NCI-H446 (cell line): ENCODE data around the gene HPN.
"Not testable (repeated sequence)": the region's sequence is repeated elsewhere in the genome, so short reads cannot be mapped to it uniquely, and the experiment has no call there.

Experiments used
- DNase-seq, 2 experiments: peaks; one replicate each; lab custom pipeline; 2025; lab: John Stamatoyannopoulos, UW

HPN gene

DNA sequence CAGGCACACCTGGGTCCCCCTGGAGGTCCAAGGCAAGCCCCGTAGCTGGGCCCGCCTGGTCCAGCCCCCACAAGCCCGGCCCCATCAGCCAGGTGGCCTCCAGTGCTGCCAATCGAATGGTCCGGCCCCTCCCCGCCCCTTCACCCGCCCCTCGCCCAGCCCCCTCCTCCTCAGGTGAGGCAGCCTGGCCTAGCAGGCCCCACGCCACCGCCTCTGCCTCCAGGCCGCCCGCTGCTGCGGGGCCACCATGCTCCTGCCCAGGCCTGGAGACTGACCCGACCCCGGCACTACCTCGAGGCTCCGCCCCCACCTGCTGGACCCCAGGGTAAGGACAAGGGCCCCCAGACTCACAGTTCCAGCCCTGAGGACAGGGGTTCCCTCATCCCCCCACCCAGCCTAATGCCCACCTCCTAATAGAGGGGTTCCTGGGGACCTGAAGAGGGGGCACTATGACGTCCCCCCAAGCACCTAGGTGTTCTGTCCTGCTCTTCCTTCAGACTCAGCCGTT lies at the start of gene HPN:
HPN (plus strand) TSS at position 174 of the 508 bp plus-strand sequence. CDS start 786 bp downstream, outside the sequence.
- no peak for DNase-seq

DNA sequence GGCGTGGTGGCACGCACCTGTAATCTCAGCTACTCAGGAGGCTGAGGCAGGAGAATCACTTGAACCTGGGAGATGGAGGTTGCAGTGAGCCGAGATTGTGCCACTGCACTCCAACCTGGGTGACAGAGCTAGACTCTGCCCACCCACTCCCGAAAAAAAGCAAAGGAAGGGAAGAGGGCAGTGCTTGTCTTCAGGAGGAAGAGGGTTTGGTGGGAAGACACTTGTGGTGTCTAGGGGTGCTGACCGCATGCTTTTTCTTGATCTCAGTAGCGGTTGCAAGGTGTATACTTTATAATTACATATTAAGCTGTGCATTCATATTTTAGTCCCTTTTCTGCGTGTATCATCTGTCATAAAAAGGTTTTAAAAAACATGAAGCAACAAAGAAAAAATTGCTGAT lies 48.9 kb upstream of the HPN start:
- not testable (repeated sequence) for DNase-seq

DNA sequence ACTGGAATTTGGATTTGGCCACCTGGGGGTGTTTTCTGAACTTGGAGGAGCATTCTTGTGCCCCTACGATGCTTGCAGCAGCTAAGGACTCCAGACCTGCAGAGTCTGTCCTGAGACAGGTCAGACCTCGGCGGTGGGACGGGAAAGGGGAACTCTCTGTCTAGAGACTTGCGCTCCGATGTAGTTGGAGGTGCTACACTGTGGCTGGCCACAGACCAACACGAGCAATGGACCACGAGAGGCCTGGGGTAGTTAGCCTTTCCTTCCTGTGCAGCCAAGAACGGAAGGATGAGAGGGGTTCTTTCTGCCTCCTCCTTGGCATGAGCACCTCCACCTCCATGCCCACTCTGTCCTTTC lies 47.3 kb upstream of the HPN start:
- no peak for DNase-seq

DNA sequence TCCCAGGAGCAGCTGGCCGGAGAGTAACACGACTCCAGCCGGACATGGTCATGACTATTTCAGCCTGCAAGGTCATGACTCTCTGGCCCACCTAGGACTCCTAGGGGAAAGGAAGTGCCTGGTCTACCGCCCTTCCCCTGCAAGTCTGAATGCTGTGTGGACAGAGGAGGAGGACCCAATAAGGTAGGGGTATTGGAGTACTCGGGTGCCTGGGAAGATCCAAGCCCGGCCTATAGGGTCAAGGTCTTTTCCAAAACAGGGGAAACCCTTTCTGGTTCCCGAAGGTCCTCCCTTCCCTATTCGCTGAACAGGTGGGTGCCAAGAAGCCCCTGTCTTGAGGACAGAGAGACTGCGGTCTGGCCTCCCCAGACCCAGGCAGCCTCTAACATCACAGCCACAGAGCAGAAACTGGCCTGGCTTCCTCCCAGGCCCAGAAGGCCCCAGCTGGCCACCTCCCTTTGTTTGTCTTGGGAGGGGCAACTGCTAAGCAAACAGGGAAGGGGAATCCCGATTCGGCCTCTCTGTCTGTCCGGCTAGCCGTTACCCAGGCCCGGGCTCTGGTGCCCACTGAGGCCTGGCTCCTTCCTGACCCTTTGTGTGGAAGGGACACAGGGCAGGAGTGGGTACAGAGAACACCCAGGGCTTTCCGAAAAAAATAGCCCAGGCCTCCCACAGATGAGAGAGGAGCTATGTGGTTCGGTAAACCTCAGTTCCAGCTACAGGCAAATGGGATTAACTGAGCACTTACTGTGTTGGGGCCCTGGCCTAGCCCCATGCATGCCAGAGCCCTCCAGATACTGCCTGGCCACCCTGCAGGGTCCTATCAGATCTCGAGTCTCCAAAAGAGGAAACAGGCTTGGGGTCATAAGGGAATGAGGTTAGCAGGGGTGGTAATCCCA lies 46.6 kb upstream of the HPN start:
- no peak for DNase-seq

- no peak for DNase-seq
Measured at GRCh38 chr19:34995551-34995950, 46.0 kb upstream of the HPN start.

DNA sequence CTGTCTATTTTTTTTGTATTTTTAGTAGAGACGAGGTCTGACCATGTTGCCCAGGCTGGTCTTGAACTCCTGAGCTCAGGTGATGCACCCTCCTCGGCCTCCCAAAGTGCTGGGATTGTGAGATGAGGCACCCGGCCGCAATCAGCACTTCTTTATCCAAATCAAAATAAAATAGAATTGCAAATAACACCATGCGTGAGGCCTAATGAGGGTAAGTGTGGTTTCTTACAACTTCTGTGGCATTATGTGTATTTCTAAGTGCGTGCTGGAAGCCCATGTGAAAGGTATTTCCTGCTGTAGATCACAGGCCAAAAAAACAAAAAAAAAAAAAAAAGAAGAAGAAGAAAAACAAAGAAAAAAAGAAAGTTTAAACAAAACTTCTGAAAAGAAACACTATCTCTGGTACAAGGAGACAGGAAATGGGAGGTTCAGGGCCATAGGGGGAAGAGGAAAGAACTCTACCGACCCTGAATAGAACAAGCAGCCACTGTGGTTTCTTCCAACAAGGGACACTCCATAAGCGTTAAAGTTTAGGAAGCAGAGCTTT lies 44.4 kb upstream of the HPN start:
- DNase-seq, result no peak

GRCh38 chr19:34998224-34998623 lies 43.3 kb upstream of the HPN start:
- not testable (repeated sequence) for DNase-seq

- DNase-seq, result no peak
Measured at GRCh38 chr19:34998777-34999497, 42.6 kb upstream of the HPN start.

GRCh38 chr19:34999498-35000337 lies 41.8 kb upstream of the HPN start, which contains the start of gene GRAMD1A:
TSS of gene GRAMD1A (plus strand) at chr19:35000323. CDS start at chr19:35000479, 156 bp downstream.
- DNase-seq, result peak; percentile 29 to 79

GRCh38 chr19:35000338-35000646 lies 41.2 kb upstream of the HPN start:
- DNase-seq, result no peak

- DNase-seq, result no peak
Measured at GRCh38 chr19:35000647-35001501, 40.6 kb upstream of the HPN start.

GRCh38 chr19:35002037-35002535 lies 39.4 kb upstream of the HPN start:
- no peak for DNase-seq

DNA sequence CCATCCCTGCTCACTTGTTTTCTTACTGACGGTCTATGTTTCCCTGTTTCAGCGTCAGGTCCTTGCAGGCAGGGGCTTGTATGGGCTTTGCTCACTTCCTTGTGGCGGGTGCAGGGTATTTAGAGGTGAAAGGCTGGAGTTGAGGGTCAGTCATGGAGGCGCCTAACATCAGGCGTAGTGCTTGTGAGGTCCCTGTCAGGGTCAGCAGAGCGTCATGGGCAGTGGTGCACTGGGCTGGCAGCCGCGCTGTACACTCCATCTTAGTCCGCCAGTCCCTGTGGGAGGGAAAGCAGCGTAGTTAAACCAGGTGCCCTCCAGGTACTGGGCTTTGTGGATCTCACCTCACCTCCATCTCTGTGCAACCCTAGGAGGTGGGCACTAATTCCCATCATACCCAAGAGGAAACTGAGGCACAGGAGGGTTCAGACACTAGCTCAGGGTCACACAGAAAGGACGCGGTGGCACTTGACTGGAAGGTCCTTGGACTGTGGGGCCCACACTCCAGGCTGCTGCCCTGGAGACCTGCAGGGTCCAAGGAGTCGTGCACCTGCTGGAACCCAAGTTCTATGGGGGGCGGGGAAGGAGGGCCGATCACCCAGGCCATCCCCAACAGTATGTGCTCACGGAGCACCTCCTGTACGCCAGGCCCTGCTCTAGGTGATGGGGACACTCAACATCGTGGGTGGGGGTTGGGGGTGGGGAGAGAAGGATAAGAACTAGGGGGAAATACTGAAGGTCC lies 36.8 kb upstream of the HPN start:
- no peak for DNase-seq

DNA sequence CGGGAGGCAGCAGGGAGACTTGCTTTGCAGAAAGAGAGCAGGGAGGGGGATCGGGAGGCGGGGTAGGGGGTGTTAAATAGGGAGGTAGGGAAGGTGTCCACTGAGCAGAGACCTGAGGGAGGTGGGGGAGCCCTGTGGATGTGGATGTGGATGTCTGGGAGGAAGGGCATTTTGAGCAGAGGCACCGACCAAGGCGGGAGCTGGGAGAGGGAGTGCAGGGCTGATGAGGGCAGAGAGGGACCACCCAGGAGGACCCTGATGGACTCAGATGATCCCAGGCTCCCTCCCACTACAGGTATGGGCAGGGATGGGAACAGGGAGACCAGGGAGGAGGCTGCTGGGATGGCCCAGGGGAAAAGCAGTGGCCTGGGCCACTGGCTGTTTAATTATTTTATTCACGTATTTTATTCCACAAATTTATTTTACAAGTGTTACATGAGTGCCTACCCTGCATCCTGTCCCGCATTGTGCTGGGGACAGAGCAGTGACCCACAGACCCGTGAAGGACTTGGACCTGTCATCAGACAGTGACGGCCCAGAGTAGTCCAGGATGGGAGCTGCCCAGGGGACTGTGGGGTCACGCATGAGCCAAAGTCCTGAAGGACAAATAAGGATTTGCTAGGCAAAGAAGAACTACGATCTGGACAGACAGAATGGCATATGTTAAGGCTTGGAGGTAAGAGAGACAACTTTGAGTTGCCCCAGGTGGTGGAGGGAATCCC lies 36.1 kb upstream of the HPN start:
- DNase-seq, result no peak

DNA sequence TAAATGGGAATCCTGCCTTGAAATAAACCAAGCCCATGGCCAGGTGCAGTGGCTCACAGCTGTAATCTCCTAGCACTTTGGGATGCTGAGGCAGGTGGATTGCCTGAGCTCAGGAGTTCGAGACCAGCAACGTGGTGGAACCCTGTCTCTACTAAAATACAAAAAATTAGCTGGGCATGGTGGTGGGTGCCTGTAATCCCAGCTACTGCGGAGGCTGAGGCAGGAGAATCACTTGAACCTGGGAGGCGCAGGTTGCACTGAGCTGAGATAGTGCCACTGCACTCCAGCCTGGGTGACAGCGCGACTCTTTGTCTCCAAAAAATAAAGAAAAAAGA lies 35.5 kb upstream of the HPN start:
- not testable (repeated sequence) for DNase-seq

GRCh38 chr19:35006342-35006998 lies 35.1 kb upstream of the HPN start:
- no peak for DNase-seq

- no peak for DNase-seq
Measured at GRCh38 chr19:35006999-35007365, 34.5 kb upstream of the HPN start.

DNA sequence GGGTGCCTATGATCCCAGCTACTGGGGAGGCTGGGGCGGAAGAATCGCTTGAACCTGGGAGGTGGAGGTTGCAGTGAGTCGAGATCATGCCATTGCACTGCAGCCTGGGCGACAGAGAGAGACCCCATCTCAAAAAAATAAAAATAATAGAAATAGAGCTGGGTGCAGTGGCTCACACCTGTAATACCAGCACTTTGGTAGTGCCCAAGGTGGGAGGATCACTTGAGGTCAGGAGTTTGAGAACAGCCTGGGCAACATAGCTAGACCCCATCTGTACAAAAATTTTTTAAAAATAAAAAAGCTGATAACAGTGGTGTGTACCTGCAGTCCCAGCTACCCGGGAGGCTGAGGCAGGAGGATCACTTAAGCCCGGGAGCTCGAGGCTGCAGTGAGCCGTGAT lies 34.1 kb upstream of the HPN start:
- DNase-seq, result not testable (repeated sequence)

DNA sequence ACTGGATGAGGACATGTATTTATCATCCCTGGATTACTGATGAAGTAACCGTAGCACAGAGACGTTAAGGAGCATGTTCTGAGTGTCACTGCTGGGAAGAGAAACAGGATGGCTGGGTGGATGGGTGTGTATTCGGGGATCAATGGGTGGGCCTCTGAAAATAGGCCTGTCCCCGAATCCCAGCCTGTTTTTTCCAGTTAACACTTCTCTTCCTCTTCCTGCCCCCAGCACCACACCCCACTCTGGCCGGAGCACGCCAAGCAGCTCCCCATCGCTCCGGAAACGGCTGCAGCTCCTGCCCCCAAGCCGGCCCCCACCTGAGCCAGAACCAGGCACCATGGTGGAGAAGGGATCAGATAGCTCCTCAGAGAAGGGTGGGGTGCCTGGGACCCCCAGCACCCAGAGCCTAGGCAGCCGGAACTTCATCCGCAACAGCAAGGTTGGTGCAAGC lies 32.6 kb upstream of the HPN start:
- DNase-seq, result no peak
